Loucy (cell line): ENCODE measurements around the gene TMEM41B.

Experiments
- CTCF ChIP-seq: fragments of 200-600 bp; sonication (generic); conservative IDR thresholded peaks from 2 replicates; pipeline ENCODE4 v1.5.1; 2014; ENCODE audit warnings: mild to moderate bottlenecking, antibody characterized with exemption, low read length
- EZH2phosphoT487 ChIP-seq: fragments of 200-600 bp; IDR thresholded peaks from 2 replicates; pipeline ENCODE4 v1.6.1; 2018; ENCODE audit warnings: antibody characterized with exemption, mild to moderate bottlenecking, moderate library complexity, borderline replicate concordance

- TF ChIP-seq EZH2phosphoT487 = no peak
- no peak for TF ChIP-seq CTCF
Measured at GRCh38 chr11:9362393-9362863, 48.0 kb upstream of the TMEM41B start.
